AG09319 (cell line): ENCODE measurements around the gene C15orf40.

Experiments used
- DNase-seq: peaks from one replicate; pipeline ENCODE4 v3.0.0-alpha.2; 2010; ENCODE audit warnings: low read depth; ENCODE audit errors: extremely low read depth
- TF ChIP-seq, protein P1 (sequence below): IDR thresholded peaks from 2 replicates; pipeline ENCODE4 v1.5.1; 2011; ENCODE audit warnings: low read depth, mild to moderate bottlenecking, inconsistent platforms, low read length, moderate library complexity

Gene C15orf40

GRCh38 chr15:82972990-82973389 is 38.4 kb downstream of the C15orf40 start:
- DNase-seq = no peak
- TF ChIP-seq, protein P1, sequence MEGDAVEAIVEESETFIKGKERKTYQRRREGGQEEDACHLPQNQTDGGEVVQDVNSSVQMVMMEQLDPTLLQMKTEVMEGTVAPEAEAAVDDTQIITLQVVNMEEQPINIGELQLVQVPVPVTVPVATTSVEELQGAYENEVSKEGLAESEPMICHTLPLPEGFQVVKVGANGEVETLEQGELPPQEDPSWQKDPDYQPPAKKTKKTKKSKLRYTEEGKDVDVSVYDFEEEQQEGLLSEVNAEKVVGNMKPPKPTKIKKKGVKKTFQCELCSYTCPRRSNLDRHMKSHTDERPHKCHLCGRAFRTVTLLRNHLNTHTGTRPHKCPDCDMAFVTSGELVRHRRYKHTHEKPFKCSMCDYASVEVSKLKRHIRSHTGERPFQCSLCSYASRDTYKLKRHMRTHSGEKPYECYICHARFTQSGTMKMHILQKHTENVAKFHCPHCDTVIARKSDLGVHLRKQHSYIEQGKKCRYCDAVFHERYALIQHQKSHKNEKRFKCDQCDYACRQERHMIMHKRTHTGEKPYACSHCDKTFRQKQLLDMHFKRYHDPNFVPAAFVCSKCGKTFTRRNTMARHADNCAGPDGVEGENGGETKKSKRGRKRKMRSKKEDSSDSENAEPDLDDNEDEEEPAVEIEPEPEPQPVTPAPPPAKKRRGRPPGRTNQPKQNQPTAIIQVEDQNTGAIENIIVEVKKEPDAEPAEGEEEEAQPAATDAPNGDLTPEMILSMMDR = no peak

DNA sequence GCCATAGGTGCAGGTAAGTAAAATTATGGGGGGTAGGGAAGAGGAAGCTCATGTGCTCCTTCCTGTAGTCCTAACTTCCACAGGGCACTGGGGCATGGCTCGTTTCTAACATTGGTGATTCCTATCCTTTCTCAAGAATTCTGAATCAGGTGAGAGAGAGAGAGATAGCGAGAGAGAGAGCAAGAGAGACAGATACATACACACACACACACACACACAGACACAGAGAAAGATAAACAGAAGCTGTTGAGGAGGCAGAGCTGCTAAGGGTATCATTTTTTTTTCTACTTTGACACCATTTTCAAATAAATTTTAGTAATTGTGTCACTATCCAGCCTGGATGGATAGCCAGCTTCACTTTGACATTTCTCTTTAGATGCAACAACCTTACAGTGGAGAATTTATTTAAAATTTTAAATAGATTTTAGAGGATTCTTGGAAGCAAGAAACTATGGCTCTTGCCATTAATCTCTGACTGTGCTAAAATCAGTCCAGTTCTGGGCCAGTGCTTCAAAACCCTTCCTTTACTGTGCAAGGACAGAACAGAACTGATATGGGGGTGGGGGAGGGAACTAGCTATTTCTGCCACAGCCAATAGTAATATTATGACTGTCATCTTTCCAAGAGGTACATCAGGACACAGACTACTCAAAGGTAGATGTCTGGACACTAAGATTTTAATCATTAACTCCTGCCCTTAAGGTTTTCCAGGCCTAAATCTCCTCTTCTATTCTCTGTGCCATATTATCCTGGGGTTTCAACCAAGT is 40.0 kb downstream of the C15orf40 start:
- no peak for DNase-seq
- TF ChIP-seq, protein P1 = no peak

- TF ChIP-seq, protein P1 = no peak
- DNase-seq = no peak
These were observed 40.7 kb downstream of the C15orf40 start for GRCh38 chr15:82970696-82971095.

DNA sequence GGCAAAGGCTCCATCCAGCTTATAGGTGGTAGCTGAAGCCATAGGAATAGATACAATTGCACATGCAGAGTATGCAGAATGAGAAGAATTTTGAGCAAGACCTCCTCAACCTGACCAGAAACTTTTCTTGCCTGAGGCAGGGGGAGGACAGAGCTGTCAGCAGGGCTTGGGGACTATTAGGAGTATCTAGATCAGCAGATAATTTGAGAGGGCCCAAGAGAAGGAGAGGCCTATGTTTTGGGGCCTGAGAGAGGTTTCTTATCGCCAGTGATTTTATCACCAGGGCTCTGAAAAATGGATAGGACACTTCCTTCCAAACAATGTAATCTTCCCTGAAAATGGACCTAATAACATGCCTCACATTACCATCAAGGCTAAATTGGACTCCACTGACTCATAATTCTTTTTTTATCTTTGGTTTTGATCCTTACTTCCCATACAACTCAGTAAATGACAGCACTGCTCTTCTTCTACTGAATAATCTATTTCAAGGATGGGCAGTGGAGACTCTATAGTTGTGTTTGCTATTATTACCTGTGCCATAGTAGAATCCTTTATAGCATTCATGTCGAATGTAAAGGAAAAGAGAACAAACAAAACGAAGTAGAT is 41.3 kb downstream of the C15orf40 start:
- TF ChIP-seq, protein P1 = no peak
- no peak for DNase-seq

DNA sequence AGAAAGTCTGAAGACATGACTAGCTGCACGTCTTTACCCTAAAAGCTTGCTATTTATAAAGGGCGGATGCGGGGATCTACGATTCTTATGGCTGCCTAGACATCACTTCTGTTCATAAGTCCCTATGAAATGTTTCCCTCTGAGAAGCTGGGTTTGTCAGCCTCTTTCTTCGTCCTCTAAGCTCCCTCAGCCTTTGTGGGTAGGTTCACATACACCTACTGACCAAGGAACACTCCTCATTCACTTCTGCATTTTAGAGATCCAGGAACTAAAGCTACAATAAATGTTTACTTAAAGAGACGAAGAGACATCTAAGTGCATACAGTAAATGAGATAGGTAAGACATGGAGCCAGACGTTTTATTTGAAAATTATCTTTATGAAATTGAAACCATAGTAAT is 42.1 kb downstream of the C15orf40 start:
- TF ChIP-seq, protein P1 = no peak

DNA sequence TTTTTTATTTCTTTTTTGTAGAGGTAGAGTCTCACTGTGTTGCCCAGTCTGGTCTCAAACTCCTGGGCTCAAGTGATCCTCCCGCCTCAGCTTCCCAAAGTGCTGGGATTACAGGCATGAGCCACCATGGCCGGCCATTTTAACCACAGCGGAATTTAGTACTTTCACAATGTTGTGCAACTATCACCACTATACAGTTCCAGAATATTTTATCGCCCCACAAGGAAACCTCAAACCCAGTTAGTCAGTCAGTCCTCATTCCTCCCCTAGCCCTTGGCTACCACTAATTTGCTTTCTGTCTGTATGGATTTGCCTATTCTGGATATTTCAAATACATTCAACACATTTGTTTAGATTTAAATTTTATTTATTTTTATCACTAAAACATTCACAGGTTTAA is 43.4 kb downstream of the C15orf40 start:
- no peak for DNase-seq
- TF ChIP-seq, protein P1 = no peak

More for the DNA sequence above, 42.1 kb downstream of the C15orf40 start:
- DNase-seq = no peak

DNA sequence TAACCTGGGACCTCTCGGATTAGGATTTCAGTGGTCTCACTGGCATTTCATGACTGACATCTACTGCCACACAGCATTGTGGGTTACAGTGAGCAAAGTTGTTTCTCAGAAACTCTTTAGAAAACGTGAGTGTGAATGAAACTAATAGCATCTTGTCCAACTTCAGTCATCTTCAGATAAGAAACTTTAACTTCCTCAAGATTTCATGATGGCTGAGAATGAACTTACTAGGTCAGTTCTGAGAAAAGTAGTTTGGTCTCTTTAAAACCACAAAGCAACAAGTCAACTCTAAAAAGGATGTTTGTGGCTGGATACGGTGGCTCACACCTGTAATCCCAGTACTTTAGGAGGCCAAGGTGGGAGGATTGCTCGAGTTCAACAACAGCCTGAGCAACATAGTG is 44.8 kb downstream of the C15orf40 start:
- no peak for DNase-seq

More for the DNA sequence above, 44.8 kb downstream of the C15orf40 start:
- TF ChIP-seq, protein P1 = no peak
